Subcutaneous adipose tissue (tissue), 4 donors: ENCODE measurements around the gene FGF14. TPM values are rescaled to one million over a fixed set of nuclear protein-coding genes. Genes with fewer than 3 reads are reported as not detected.

Source experiments
- total RNA-seq, 4 donors: library from RNA; depleted of rRNA; stranded (reverse); fragments of >200 nt; gene quantifications; one replicate each; pipeline ENCODE4 v1.1.0, GENCODE V29; 2016
- TF ChIP-seq, protein P1 (sequence below): fragments of 450-650 bp; IDR thresholded peaks from one replicate; pipeline ENCODE4 v1.5.1; 2016; ENCODE audit warnings: low read depth, mild to moderate bottlenecking, control low read depth, antibody characterized with exemption, moderate library complexity

Gene FGF14
- total RNA-seq, 4 donors from 2014 or later: 0.17 to 3.6 (median 0.93) TPM

DNA sequence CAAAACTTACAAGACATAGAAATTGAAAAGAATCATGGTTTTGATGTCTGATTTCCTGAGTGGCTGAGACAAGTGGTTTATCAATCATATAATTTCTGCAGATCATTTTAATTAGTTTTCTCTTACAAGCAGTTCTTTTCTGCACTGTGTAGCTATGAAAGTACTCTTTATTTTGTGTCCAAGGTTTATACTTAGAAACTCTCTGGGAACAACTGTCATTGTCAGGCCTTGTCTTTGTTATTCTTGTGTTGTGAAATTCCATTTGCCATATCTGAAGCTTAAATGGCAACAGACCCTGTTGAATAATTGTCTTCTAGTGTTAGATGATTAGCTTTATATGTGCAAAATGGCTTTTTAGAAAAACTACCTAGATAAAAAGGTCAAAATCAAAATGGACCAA lies 312.1 kb downstream of the FGF14 start:
- TF ChIP-seq, protein P1, sequence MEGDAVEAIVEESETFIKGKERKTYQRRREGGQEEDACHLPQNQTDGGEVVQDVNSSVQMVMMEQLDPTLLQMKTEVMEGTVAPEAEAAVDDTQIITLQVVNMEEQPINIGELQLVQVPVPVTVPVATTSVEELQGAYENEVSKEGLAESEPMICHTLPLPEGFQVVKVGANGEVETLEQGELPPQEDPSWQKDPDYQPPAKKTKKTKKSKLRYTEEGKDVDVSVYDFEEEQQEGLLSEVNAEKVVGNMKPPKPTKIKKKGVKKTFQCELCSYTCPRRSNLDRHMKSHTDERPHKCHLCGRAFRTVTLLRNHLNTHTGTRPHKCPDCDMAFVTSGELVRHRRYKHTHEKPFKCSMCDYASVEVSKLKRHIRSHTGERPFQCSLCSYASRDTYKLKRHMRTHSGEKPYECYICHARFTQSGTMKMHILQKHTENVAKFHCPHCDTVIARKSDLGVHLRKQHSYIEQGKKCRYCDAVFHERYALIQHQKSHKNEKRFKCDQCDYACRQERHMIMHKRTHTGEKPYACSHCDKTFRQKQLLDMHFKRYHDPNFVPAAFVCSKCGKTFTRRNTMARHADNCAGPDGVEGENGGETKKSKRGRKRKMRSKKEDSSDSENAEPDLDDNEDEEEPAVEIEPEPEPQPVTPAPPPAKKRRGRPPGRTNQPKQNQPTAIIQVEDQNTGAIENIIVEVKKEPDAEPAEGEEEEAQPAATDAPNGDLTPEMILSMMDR: no peak

DNA sequence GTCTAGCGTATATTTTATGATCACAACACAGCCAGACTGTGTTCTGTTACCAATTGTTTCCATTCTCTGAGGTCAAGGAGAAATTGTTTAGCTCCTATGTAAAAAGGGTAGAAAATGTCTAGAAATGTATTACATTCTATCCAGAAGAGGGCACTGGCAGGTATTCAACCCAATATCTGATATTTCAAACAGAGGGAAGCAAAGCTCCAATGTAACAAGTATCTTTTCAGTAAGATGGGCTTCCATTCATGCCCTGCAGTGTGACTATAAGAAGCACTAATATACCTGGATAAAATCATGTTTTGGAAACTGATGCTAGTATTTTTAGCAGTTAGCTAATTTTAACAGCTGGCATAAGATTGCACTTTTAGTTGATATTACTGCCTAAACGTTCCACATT lies 312.7 kb downstream of the FGF14 start:
- TF ChIP-seq, protein P1: no peak

DNA sequence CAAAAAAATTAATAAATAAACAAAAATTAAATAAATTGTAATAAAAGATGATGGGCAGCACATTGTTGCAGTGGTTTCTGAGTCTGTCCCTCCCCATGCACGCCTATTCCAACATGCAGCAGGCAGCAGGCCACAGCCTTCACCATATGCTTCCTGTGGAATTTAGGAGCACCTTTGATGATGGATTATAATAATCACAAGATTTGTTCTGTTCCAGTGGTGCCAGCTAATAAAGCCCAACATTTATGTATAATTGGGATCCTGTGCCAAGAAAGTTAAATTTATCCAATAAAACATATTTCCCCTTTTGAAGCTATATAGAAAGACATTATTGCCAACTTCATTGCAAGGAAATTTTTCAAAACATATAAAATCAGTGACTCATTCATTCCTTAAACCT lies 328.6 kb downstream of the FGF14 start:
- TF ChIP-seq, protein P1: no peak

DNA sequence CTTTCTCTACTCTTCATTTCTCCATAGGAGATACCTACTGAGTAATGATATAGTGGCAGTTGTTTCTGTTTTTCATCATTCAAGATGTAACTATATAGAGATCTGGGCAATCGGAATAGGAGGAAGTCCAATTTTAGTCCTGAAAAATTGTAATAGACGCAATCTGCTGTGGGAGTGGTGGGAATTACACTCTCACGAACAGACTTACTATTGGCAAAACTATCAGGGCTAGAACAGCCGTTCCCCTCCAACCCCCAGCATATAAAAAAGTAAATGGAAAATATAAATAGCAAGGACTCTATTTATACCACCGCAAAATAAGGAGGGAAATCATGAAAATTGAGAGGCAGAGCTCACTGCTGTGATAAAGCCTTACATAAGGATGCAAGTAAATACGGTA lies 330.1 kb downstream of the FGF14 start:
- TF ChIP-seq, protein P1: no peak

DNA sequence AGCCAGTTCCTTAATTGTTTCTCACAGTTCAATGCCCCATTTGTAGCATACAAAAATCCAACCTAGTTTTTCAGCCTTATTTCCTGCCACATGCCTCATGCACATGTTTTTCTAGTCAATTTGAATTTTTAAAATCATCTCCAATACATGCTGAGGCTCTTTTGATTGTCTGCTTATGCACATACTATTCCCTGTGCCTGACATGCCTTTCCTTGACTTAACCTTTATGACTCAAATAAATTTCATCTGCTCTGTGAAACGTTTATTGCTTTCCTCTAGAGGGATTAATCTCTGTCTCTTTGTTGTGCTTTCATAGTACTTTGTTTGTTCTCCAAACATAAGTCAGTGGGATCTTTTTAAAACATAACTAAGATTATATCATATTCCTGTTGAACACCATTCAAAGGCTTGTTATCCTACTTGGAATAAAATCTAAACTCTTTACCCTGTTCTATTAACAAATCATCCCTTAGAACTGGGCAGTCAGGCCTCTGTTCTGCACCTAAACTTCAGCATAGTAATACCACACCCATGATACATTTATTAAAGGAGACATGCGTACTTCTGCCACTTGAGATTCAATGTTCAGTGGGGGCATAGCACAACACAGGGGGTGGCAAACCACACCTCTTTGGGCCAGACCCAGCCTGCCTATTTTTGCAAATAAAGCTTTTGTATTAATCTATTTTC lies 346.6 kb downstream of the FGF14 start:
- TF ChIP-seq, protein P1: no peak

DNA sequence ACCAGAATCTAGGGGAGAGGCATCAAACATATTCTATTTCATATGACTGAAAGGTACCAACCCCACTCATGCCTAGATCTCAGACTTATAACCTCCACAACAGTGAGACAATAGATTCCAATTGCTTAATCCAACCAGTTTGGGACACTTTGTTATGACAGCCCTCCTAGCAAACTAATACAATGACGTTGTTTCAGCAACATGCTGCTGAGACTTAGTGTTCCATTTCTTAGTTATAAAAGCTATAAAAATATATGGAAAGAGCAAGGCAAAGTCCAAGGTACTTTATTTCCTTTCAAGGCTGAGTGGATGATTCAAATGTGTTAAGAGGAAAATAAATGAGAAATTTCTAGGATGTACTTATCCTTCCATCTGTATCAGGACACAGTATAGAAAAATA lies 352.0 kb downstream of the FGF14 start:
- TF ChIP-seq, protein P1: no peak

DNA sequence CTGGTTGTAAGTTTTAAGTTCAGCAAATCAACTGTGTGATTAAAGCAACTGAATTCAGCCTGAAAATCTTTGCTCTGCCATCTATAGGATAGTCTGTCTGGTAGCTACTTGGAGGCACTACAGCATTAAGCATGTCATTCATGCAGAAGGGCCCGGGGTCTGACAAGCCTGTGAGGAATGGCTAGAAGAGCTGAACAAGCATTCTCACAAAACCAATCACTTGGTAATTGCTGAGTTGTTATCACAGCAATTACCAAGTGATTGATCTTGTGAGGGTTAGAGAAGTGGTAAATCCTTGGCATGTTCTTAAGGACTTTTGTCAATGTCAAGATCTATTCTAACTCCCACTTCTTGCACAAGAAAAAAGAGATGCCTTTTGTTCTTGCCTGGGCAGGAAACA lies 356.1 kb downstream of the FGF14 start:
- TF ChIP-seq, protein P1: no peak
